Adrenal gland (tissue), 5 donors: ENCODE data around the gene DHCR24.

Experiments
- CTCF ChIP-seq, 6 experiments: fragments of 450-650 bp in 4 of 6; fragments of 200-600 bp in 2 of 6; sonication (generic) in 1 of 6; IDR thresholded peaks; 1 replicate in 5 of 6; 2 replicates in 1 of 6; pipeline versions ENCODE4 v1.5.1 to v1.8.0; 2016 to 2021; ENCODE audit warnings: antibody characterized with exemption in 6 of 6, mild to moderate bottlenecking in 2 of 6, moderate library complexity in 1 of 6
- POLR2A ChIP-seq, 2 donors: fragments of 450-650 bp; IDR thresholded peaks; one replicate each; pipeline ENCODE4 v1.6.1; 2017; ENCODE audit warnings: antibody characterized with exemption in 2 of 2, mild to moderate bottlenecking in 2 of 2, moderate library complexity in 1 of 2
- donor health status: DM: no; HTN: no; CAD: no.

- TF ChIP-seq CTCF (IDR thresholded peaks at IDR 0.05) (no peak), POLR2A (IDR thresholded peaks at IDR 0.05) (no peak)
Observed at GRCh38 chr1:54849219-54850068, 37.6 kb downstream of the DHCR24 start.
